ENCODE measurements around the gene BRF1.
"Not testable (repeated sequence)": the region's sequence is repeated elsewhere in the genome, so short reads cannot be mapped to it uniquely, and the experiment has no call there.

The BRF1 gene

GRCh38 chr14:105301103-105301914 is 508 bp upstream of the BRF1 start:
- DNase-seq = peak; percentile 100
- TF ChIP-seq CTCF (IDR thresholded peaks at IDR 0.05) = no peak
- Mint-ChIP-seq H3K27ac (peak overlapping the region; percentile 87), H3K4me3 (peak overlapping the region; percentile 86), H3K9me3 (peaks cover 5% of the 10 kb centered on the region), H3K4me1 (peaks cover 11% of the 10 kb centered on the region), H3K27me3 (ENCODE audit: low read depth, poor library complexity) (peaks cover 35% of the 10 kb centered on the region), H3K36me3 (ENCODE audit: low read depth) (peaks cover 23% of the 10 kb centered on the region)

- peaks cover 23% of the 10 kb centered on the region for H3K36me3 Mint-ChIP-seq (ENCODE audit: low read depth)
Measured at GRCh38 chr14:105299654-105300541, 903 bp downstream of the BRF1 start.

GRCh38 chr14:105297311-105297710 is 3.5 kb downstream of the BRF1 start:
- not testable (repeated sequence) for H3K27ac Mint-ChIP-seq, DNase-seq, H3K9me3 Mint-ChIP-seq, H3K4me3 Mint-ChIP-seq
- Mint-ChIP-seq H3K27me3 (ENCODE audit: low read depth, poor library complexity) (peaks cover 10% of the 10 kb centered on the region), H3K36me3 (ENCODE audit: low read depth) (peaks cover 23% of the 10 kb centered on the region), H3K4me1 (peaks cover 18% of the 10 kb centered on the region)

More at GRCh38 chr14:105299654-105300541, 903 bp downstream of the BRF1 start:
- no peak for TF ChIP-seq CTCF (IDR thresholded peaks at IDR 0.05)
- Mint-ChIP-seq H3K4me3 (peak overlapping the region; percentile 86), H3K27me3 (ENCODE audit: low read depth, poor library complexity) (peaks cover 31% of the 10 kb centered on the region), H3K9me3 (peaks cover 5% of the 10 kb centered on the region), H3K4me1 (peaks cover 10% of the 10 kb centered on the region), H3K27ac (no peak overlapping the region)
- no peak for DNase-seq

GRCh38 chr14:105294142-105294597 is 6.6 kb downstream of the BRF1 start:
- no peak for TF ChIP-seq CTCF (IDR thresholded peaks at IDR 0.05)
- Mint-ChIP-seq H3K36me3 (ENCODE audit: low read depth) (peaks cover 17% of the 10 kb centered on the region), H3K27me3 (ENCODE audit: low read depth, poor library complexity) (no peaks in the 10 kb centered on the region), H3K9me3 (no peaks in the 10 kb centered on the region), H3K4me3 (no peak overlapping the region), H3K27ac (peak overlapping the region; percentile 79), H3K4me1 (peaks cover 21% of the 10 kb centered on the region)
- no peak for DNase-seq

GRCh38 chr14:105292826-105293711 is 7.7 kb downstream of the BRF1 start:
- Mint-ChIP-seq H3K36me3 (ENCODE audit: low read depth) (peaks cover 13% of the 10 kb centered on the region), H3K9me3 (no peaks in the 10 kb centered on the region), H3K27ac (peak overlapping the region; percentile 48), H3K27me3 (ENCODE audit: low read depth, poor library complexity) (no peaks in the 10 kb centered on the region), H3K4me1 (peaks cover 21% of the 10 kb centered on the region), H3K4me3 (no peak overlapping the region)
- no peak for TF ChIP-seq CTCF (IDR thresholded peaks at IDR 0.05)
- no peak for DNase-seq

All from nephron progenitor cell (in vitro differentiated cells).